ENCODE measurements around the gene SGPP2. TPM values are rescaled to one million over a fixed set of nuclear protein-coding genes. Genes with fewer than 3 reads are reported as not detected.

The SGPP2 gene
- total and polyA plus RNA-seq, 2 of the 4 experiments (the other 2 are of a cell fraction) = not detected

DNA sequence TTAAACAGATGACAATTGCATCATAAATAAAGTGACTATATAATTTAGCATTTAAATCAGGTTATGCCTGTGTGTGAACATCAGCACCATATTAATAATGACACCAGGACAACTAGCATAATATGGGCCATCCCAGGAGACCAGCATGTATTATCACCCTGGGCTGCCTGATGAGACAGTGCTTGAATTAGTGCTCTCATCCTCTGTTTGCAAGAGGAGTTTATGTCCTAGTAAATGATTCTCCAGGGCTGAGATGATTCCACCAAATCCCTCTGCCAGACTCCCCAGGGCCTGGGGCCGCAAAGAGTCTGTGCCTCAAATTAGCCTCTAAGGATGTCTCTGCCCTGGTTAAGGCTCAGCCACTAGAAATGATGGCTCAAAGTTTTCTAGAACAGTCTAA lies 97.7 kb downstream of the SGPP2 start:
- WGBS, 2 experiments (ENCODE audit: extremely low coverage in 2 of 2, insufficient read length in 1 of 2) = no CpG with 5 or more reads among the region's 1 CpG
- no peak overlapping the region for H3K9ac ChIP-seq (ENCODE audit: low read depth, low read length)
- no TSS peak for BruUV-seq (replicated peaks)
- no peak overlapping the region for H3K23ac ChIP-seq (ENCODE audit: low read depth, low read length)
- H3K4ac ChIP-seq (ENCODE audit: low read depth, low read length) = no peak overlapping the region
- H3K27ac ChIP-seq (ENCODE audit: insufficient read depth, low read length) = no peak overlapping the region
- H2AK5ac ChIP-seq (ENCODE audit: low read depth, low read length) = no peak overlapping the region
- no peak overlapping the region for H3K18ac ChIP-seq (ENCODE audit: low read depth, low read length)
- H3K4me3 ChIP-seq (ENCODE audit: insufficient read depth, low read depth, low read length) = no peak overlapping the region
- no peak overlapping the region for H4K5ac ChIP-seq (ENCODE audit: low read depth, low read length)
- H3K9me3 ChIP-seq (ENCODE audit: control insufficient read depth, insufficient read depth, low read length) = no peaks in the 10 kb centered on the region
- no peaks in the 10 kb centered on the region for H4K20me1 ChIP-seq (ENCODE audit: insufficient read depth, low read length)
- in situ Hi-C loops (cut with MboI; ENCODE audit: low sequenced_read_pairs) = no loop called here
- H3K4me2 ChIP-seq (ENCODE audit: low read depth, low read length) = no peak overlapping the region
- H2BK5ac ChIP-seq (ENCODE audit: low read depth, low read length, poor library complexity, severe bottlenecking) = no peak overlapping the region
- H2BK15ac ChIP-seq (ENCODE audit: low read depth, low read length) = no peak overlapping the region
- H2AK9ac ChIP-seq (replicated peaks; ENCODE audit: low read depth, low read length, poor library complexity) = no peak overlapping the region
- H3K79me1 ChIP-seq (ENCODE audit: low read depth in 1 of 2, low read length in 2 of 2) = no peaks in the 10 kb centered on the region
- H4K91ac ChIP-seq (ENCODE audit: insufficient read depth, low read depth, low read length) = no peak overlapping the region
- no peak overlapping the region for H2BK20ac ChIP-seq (ENCODE audit: low read depth, low read length)
- ChIA-PET POLR2A (ENCODE audit: unreplicated experiment) (no interaction called here), CTCF (no interaction called here)
- TF ChIP-seq NFE2L2 (IDR thresholded peaks at IDR 0.05; ENCODE audit: low read depth, low read length) (no peak), MAZ (IDR thresholded peaks at IDR 0.05; ENCODE audit: borderline replicate concordance, low read depth, low read length) (no peak), CTCF (conservative IDR thresholded peaks at IDR 0.05; ENCODE audit: low read depth, low read length) (no peak), CEBPB (IDR thresholded peaks at IDR 0.05; ENCODE audit: low read depth, low read length) (no peak), POLR2A (IDR thresholded peaks at IDR 0.05; ENCODE audit: low read depth, low read length) (no peak), RAD21 (IDR thresholded peaks at IDR 0.05; ENCODE audit: low read length) (no peak), MXI1 (IDR thresholded peaks at IDR 0.05; ENCODE audit: borderline replicate concordance, low read depth, low read length) (no peak), RCOR1 (IDR thresholded peaks at IDR 0.05; ENCODE audit: insufficient replicate concordance, low read length) (no peak), CHD1 (IDR thresholded peaks at IDR 0.05; ENCODE audit: low read depth, low read length) (no peak), ELK1 (IDR thresholded peaks at IDR 0.05; ENCODE audit: borderline replicate concordance, low read depth, low read length) (no peak), MAFK (IDR thresholded peaks at IDR 0.05; ENCODE audit: low read depth, low read length) (no peak), BHLHE40 (IDR thresholded peaks at IDR 0.05; ENCODE audit: low read depth, low read length) (no peak)
- dilution Hi-C loops (cut with HindIII; ENCODE audit: low sequenced_read_pairs, unreplicated experiment) = no loop called here
- H3K27me3 ChIP-seq (ENCODE audit: control insufficient read depth, insufficient read depth, low read length) = no peaks in the 10 kb centered on the region
- DNase-seq (no peak), ATAC-seq (ENCODE audit: low read depth) (no peak)
- H4K8ac ChIP-seq (ENCODE audit: low read depth in 2 of 2, low read length in 2 of 2) = no peak overlapping the region
- H2BK120ac ChIP-seq (ENCODE audit: low read depth, low read length) = no peak overlapping the region
- H3K9me1 ChIP-seq (ENCODE audit: insufficient read depth, low read length) = no peaks in the 10 kb centered on the region
- no peaks in the 10 kb centered on the region for H3K36me3 ChIP-seq (ENCODE audit: control insufficient read depth, insufficient read depth, low read length)
- H3K56ac ChIP-seq (ENCODE audit: extremely low read depth, insufficient read depth, low read length) = no peak overlapping the region
- no peaks in the 10 kb centered on the region for H3K4me1 ChIP-seq (ENCODE audit: control insufficient read depth, insufficient read depth, low read length)
- H3K14ac ChIP-seq (replicated peaks; ENCODE audit: low read depth, low read length) = no peak overlapping the region
- no peak overlapping the region for H2AFZ ChIP-seq (replicated peaks; ENCODE audit: low read length, poor library complexity)
- intact Hi-C loops (cut with micrococcal nuclease) = no loop called here

All from IMR-90 (cell line).